SW480 (cell line): Measurements from ENCODE around the gene GOLGA6B.
"Not testable (repeated sequence)": the region's sequence is repeated elsewhere in the genome, so short reads cannot be mapped to it uniquely, and the experiment has no call there.

Experiments
- DNase-seq: peaks from one replicate; pipeline ENCODE4 v3.0.0-alpha.2; 2016; ENCODE audit warnings: low spot score

Gene GOLGA6B

GRCh38 chr15:72654397-72654796 is at the start of gene GOLGA6B:
TSS of gene GOLGA6B (plus strand) at chr15:72654697. CDS start at chr15:72654738, 41 bp downstream.
- DNase-seq: not testable (repeated sequence)

GRCh38 chr15:72604794-72605193 is 49.7 kb upstream of the GOLGA6B start:
- peak; percentile 60 for DNase-seq

- DNase-seq: not testable (repeated sequence)
Observed at GRCh38 chr15:72608084-72608483, 46.4 kb upstream of the GOLGA6B start.

DNA sequence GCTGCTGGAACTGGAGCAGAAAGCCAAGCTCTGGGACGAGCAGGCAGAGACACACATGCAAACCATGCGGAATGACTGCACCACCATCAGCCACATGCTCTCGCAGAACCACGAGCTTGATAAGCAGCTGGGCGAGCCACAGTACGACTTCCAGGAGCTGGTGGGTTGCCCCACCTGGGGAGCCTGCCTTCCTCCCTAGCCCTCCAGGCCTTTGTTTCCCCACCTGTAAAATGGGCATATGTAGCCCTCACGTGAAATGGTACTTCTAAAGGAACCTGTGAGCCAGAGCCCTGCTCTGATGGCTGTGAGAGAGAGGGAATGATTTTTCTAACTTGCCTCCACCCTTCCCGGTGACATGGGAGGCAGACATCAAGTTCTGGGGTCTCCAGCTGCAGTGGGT is 44.6 kb upstream of the GOLGA6B start:
- no peak for DNase-seq

GRCh38 chr15:72612324-72612723 is 42.2 kb upstream of the GOLGA6B start:
- not testable (repeated sequence) for DNase-seq

DNA sequence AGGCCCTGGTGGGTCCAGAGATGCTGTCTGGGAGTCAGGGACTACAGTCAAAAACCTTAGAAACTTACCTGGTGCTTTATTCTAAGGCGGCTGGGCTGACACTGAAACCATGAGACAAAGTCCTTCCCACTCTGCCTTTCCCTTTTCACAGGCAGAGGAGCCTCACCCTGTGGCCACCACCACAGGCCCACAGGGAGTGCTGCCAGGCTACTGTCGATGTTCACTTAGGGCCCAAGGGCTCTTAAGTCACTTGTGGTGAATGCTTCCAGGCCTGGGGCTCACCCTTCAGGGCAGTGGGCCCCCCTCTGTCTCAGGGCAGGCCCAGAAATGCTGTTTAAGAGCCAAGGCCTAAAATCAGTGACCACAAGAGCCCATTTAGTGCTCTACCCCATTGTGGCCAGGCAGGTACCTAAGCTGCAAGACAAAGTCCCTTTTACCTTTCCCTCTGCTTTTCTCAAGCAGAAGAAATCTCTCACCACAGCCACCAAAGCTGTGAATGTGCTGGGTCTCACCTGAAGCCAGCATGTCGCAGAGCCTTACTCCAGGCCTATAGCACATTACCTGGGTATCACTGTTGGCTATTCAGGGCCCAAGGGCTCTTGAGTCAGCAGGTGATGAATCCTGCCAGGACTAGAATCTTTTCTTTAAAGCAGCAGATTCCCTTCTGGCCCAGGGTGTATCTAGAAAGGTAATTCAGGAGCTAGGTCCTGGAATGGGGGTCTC is 39.5 kb upstream of the GOLGA6B start:
- DNase-seq: no peak

- DNase-seq: peak; percentile 57
Observed at GRCh38 chr15:72615533-72616233, 38.8 kb upstream of the GOLGA6B start.

- peak; percentile 93 for DNase-seq
Observed at GRCh38 chr15:72616491-72617210, 37.8 kb upstream of the GOLGA6B start.

- DNase-seq: not testable (repeated sequence)
Observed at GRCh38 chr15:72623854-72624253, 30.6 kb upstream of the GOLGA6B start.

DNA sequence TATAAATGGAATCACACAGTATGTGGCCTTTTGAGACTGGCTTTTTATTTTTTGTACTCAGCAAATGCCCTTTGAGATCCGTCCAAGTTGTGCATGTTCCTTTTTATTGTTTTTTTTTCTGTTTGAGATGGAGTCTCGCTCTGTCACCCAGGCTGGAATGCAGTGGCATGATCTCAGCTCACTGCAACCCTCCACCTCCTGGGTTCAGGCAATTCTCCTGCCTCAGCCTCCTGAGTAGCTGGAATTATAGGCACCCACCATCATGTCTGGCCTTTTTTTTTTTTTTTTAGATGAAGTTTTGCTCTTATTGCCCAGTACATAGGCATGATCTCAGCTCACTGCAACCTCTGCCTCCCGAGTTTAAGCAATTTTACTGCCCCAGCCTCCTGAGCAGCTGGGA is 28.3 kb upstream of the GOLGA6B start:
- DNase-seq: not testable (repeated sequence)

GRCh38 chr15:72628249-72629067 is 26.0 kb upstream of the GOLGA6B start:
- not testable (repeated sequence) for DNase-seq

DNA sequence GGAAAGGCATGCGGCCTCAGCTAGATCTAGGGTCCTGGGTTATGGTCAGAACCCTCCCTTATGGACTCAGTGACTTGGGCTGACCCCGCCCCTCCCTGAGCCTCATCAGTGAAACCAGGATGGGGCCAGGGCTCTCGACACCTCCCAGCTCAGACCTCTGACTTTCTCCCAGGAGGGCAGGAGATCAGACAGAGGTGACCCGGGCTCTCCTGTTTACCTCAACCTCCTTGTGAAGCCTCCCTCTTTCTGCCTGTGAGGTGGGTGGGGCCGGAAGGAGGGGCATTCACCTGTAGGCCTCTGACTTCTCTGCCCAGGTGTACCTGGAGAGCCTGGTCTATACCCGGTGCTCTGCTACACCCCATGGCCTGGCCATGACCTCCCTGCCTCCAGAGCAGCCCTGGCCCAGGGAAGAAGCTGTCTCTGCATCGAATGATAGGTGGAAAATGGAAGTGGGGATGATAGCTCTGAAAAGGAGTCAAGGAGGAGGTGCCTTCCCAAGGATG is 25.4 kb upstream of the GOLGA6B start:
- DNase-seq: not testable (repeated sequence)

DNA sequence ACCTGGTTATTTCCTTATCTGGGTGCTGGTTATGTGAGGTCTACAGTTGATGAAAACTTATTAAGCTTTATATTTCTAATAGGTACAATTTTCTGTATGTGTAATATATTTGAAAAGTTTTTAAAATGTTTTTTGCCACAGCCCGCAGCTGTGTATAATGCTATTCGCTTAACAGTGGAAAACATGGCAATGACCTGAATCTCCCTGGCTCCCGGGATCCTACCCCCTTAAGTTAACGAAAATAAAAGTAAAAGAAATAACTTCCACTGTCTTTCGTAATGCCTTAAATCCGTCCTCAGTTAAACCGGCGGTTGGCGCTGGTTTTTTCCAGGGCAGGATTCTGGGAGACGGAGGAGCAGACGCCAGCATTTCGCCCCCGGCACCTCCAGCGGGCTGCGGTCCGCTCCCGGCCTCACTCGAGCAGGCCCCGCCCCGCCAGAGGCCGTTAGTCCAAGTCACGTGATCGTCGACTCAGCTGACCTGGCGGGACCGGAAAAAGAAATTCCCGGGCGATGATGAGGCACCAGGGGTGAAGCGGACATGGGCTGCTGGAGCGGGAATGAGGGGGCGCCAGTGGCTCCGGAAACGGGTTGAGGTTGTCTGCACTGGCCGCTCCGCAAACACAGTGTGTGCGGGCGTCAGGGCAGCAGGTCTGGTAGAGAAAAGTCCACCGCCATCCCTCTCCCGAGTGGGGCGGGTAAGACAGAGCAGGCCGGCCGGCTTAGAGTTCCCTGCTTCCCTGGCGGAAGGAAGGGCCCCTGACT is 17.8 kb upstream of the GOLGA6B start:
- DNase-seq: peak; percentile 74

DNA sequence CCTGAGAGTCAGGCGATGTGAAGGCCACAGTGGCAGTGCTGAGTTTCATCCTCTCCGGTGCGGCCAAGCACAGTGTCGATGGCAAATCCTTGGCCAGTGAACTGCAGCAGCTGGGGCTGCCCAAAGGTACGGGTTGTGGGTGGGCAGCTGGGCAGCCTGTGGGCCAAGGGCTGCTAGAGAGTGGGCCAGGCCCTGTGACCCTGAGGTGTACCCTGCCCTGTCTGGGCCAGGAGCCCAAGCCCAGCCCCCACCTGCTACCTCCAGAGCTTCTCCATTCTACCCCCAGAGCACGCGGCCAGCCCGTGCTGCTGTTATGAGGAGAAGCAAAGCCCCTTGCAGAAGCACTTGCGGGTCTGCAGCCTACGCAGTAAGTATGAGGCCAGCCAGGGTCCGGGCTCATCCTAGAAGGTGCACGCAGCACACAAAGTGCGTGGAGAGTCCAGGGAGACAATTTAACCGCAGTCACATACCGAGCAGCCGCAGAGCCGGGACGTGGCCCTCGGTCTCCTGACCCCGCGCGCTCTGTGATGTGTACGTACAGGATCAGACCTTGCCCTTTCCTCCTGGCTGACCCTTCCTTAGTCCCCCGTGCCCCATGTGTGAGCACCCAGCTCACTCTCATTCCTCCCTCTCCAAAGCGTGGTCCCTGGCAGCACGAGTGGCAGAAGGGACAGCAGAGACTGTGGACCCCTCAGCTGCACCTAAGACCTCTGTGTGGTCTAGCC is 14.6 kb upstream of the GOLGA6B start:
- not testable (repeated sequence) for DNase-seq

- DNase-seq: not testable (repeated sequence)
Observed at GRCh38 chr15:72642271-72642670, 12.2 kb upstream of the GOLGA6B start.

- DNase-seq: not testable (repeated sequence)
Observed at GRCh38 chr15:72648631-72649253, 5.8 kb upstream of the GOLGA6B start.

DNA sequence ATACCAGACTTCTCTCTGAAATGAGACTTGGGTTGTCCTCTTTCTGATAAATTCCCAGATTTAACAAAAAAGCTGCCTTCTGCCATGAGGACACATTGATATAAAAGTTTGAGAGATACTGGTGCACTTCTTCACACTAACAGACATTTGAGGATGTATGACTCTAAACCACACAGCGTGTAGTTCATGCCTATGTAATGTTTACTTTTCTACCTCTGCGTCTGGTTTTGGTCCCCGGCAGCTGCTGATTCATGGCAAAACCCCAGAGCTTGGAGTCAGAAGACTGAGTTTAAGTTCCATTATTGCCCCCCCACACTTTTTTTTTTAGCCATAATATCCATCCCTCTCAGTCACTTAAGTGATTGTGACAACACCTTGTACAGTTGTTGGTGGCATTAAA is 1.5 kb downstream of the GOLGA6B start:
- not testable (repeated sequence) for DNase-seq

GRCh38 chr15:72661081-72661480 is 6.6 kb downstream of the GOLGA6B start:
- DNase-seq: not testable (repeated sequence)

GRCh38 chr15:72663931-72664330 is 9.4 kb downstream of the GOLGA6B start:
- DNase-seq: not testable (repeated sequence)

- DNase-seq: not testable (repeated sequence)
Observed at GRCh38 chr15:72665706-72666105, 11.2 kb downstream of the GOLGA6B start.
